Epithelial cell of proximal tubule (primary cell): ENCODE results near the gene COL6A2. TPM values are rescaled to one million over a fixed set of nuclear protein-coding genes. Genes with fewer than 3 reads are reported as not detected.

Experiments
- DNase-seq: peaks from one replicate; pipeline ENCODE4 v3.0.0-alpha.2; 2011; ENCODE audit warnings: low read depth
- H3K4me3 ChIP-seq: 2 replicates; pipeline ENCODE4 v1.5.1; 2011; ENCODE audit warnings: low read depth, mild to moderate bottlenecking, low read length
- CTCF ChIP-seq: conservative IDR thresholded peaks from 2 replicates; pipeline ENCODE4 v1.5.1; 2012; ENCODE audit warnings: low read depth, mild to moderate bottlenecking, low read length
- total RNA-seq: library from RNA; depleted of rRNA; stranded (reverse); fragments of >200 nt; gene quantifications from 2 replicates; pipeline ENCODE4 v1.2.3, GENCODE V29; 2015

Gene COL6A2
- total RNA-seq, 1 donor from 2014 or later = 138 TPM

DNA sequence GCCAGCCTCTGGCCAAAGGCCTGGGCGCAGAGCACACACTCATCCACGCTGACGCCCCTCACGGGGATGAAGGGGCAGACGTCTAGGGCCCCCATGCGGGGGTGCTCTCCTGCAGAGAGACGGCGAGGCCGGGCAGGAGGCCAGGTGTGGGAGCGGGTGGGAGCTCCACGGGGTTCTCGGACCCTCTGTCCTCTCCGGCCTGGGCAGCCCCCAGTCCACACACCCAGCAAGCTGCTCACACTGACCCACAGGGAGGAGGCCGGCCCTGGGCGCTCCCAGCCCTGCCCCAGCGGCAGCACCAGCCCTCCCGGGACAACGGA lies 55.0 kb downstream of the COL6A2 start:
- DNase-seq = no peak
- TF ChIP-seq CTCF = no peak
- H3K4me3 ChIP-seq = peak overlapping the region; percentile 41

- peak overlapping the region; percentile 41 for H3K4me3 ChIP-seq
- TF ChIP-seq CTCF = peak; percentile 87
- DNase-seq = no peak
Observed at GRCh38 chr21:46153247-46154154, 55.6 kb downstream of the COL6A2 start.

- no peak for TF ChIP-seq CTCF
- DNase-seq = no peak
Observed at GRCh38 chr21:46154155-46154954, 56.4 kb downstream of the COL6A2 start.

GRCh38 chr21:46154955-46155513 lies 57.1 kb downstream of the COL6A2 start:
- no peak for TF ChIP-seq CTCF
- no peak for DNase-seq
- H3K4me3 ChIP-seq = peak overlapping the region; percentile 28

More at GRCh38 chr21:46154155-46154954, 56.4 kb downstream of the COL6A2 start:
- peak overlapping the region; percentile 41 for H3K4me3 ChIP-seq

DNA sequence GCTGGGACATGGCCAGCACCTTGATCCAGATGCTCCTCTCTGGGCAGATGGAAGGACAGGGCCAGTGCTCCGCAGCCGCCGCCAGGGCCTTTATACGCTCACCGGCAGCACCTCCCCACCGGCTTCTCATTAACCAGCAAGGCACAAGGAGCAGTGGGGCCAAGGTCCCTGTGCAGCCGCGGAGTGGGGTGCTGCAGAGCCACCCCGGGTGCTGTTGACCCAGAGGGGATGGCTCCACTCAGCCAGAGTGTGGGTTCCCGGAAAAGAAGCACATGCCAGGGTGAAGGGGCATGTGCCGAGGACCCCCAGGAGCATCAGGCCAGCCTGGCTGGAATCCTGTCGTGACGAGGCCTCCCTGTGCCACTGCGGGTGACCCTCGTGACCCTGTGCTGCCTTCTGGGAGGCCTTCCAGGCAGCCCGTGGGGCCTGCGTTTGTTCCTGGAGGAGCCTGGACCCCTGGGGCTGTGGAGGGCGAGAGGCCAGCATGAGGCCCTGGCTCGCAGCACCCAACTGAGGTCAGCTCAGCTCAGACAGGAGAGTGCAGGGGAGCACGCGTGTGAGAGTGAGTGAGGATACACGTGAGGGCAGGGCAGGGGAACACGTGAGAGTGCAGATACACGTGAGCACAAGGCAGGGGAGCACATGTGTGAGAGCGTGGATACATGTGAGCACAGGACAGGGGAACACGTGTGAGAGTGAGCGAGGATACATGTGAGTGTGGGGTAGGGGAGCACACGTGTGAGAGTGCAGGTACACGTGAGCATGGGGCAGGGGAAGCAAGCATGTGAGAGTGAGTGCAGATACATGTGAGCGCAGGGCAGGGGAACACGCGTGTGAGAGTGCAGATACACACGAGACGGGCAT lies 57.8 kb downstream of the COL6A2 start, which contains the start of gene FTCD:
Gene FTCD (minus strand): TSS at position 66 of the 864 bp plus-strand sequence. CDS start 56 bp downstream, at position 10.
- DNase-seq = no peak
- TF ChIP-seq CTCF = no peak

GRCh38 chr21:46156378-46156645 lies 58.4 kb downstream of the COL6A2 start:
- no peak overlapping the region for H3K4me3 ChIP-seq
- no peak for TF ChIP-seq CTCF
- no peak for DNase-seq

More for the DNA sequence above, 57.8 kb downstream of the COL6A2 start, which contains the start of gene FTCD:
- H3K4me3 ChIP-seq = peak within 1 kb of the TSS; percentile 28
